Keratinocyte (primary cell): ENCODE results near the gene ABCC10. TPM values are rescaled to one million over a fixed set of nuclear protein-coding genes. Genes with fewer than 3 reads are reported as not detected.

ENCODE experiments used
- DNase-seq: peaks from one replicate; pipeline ENCODE4 v3.0.0-alpha.2; 2011; ENCODE audit warnings: low read depth, missing footprints, low spot score
- FAIRE-seq: peaks from 2 replicates; lab custom pipeline; 2011; peaks lifted over from hg19 to GRCh38; lab: Jason Lieb, UNC
- H2AFZ ChIP-seq: 2 replicates; pipeline ENCODE4 v1.6.0; 2012; ENCODE audit warnings: low read length, control low read depth, inconsistent platforms; ENCODE audit not compliant: control insufficient read depth
- H3K27ac ChIP-seq: 2 replicates; pipeline ENCODE4 v1.5.1; 2011; ENCODE audit warnings: low read length; ENCODE audit not compliant: control insufficient read depth, insufficient read depth
- H3K27me3 ChIP-seq: 3 replicates; pipeline ENCODE4 v1.6.0; 2011; ENCODE audit warnings: low read length; ENCODE audit not compliant: control insufficient read depth, insufficient read depth; ENCODE audit errors: extremely low read depth
- H3K36me3 ChIP-seq, 2 experiments: 2 replicates in 1 of 2; 3 replicates in 1 of 2; pipeline ENCODE4 v1.5.1; 2011; ENCODE audit warnings: low read length in 2 of 2, mild to moderate bottlenecking in 1 of 2; ENCODE audit not compliant: control insufficient read depth in 2 of 2, insufficient read depth in 2 of 2; ENCODE audit errors: extremely low read depth in 1 of 2
- H3K4me1 ChIP-seq: 3 replicates; pipeline ENCODE4 v1.5.1; 2011; ENCODE audit warnings: low read length; ENCODE audit not compliant: control insufficient read depth, insufficient read depth; ENCODE audit errors: extremely low read depth
- H3K4me2 ChIP-seq: 3 replicates; pipeline ENCODE4 v1.6.0; 2011; ENCODE audit warnings: low read depth, low read length; ENCODE audit not compliant: control insufficient read depth, insufficient read depth; ENCODE audit errors: extremely low read depth
- H3K4me3 ChIP-seq, 3 experiments: fragments of 200-600 bp in 1 of 3; sonication (generic) in 1 of 3; 2 replicates in 2 of 3; 3 replicates in 1 of 3; pipeline ENCODE4 v1.5.1; 2011 to 2016; ENCODE audit warnings: low read length in 3 of 3, mild to moderate bottlenecking in 3 of 3, control low read depth in 2 of 3, inconsistent platforms in 1 of 3, low read depth in 1 of 3, mixed read lengths in 1 of 3, mixed run types in 1 of 3, moderate library complexity in 1 of 3; ENCODE audit not compliant: control insufficient read depth in 2 of 3, insufficient read depth in 2 of 3; ENCODE audit errors: extremely low read depth in 1 of 3
- H3K79me2 ChIP-seq: 2 replicates; pipeline ENCODE4 v1.6.0; 2012; ENCODE audit warnings: low read length; ENCODE audit not compliant: control insufficient read depth, insufficient read depth
- H3K9ac ChIP-seq: 3 replicates; pipeline ENCODE4 v1.6.0; 2011; ENCODE audit warnings: low read length; ENCODE audit not compliant: control insufficient read depth, insufficient read depth; ENCODE audit errors: extremely low read depth
- H3K9me1 ChIP-seq: 3 replicates; pipeline ENCODE4 v1.6.0; 2011; ENCODE audit warnings: low read length; ENCODE audit not compliant: control insufficient read depth, insufficient read depth; ENCODE audit errors: extremely low read depth
- H3K9me3 ChIP-seq: 2 replicates; pipeline ENCODE4 v1.5.1; 2012; ENCODE audit warnings: low read depth, low read length; ENCODE audit not compliant: control insufficient read depth
- H4K20me1 ChIP-seq: 3 replicates; pipeline ENCODE4 v1.6.0; 2011; ENCODE audit warnings: low read length; ENCODE audit not compliant: control insufficient read depth, insufficient read depth; ENCODE audit errors: extremely low read depth
- EZH2 ChIP-seq: IDR thresholded peaks from one replicate; pipeline ENCODE4 v1.6.1; 2012; ENCODE audit warnings: inconsistent platforms, mild to moderate bottlenecking, low read length, moderate library complexity
- dilution Hi-C: fragments of 300-500 bp; cut with MboI; formaldehyde crosslinking; loops from one replicate; pipeline ENCODE4 v1.7.0; 2020; ENCODE audit warnings: low sequenced_read_pairs; ENCODE audit not compliant: extremely low pct_ligation_motif_present
- polyA plus RNA-seq, 5 experiments: library from polyadenylated mRNA; depleted of rRNA in 3 of 5; stranded (reverse) in 3 of 5; stranded (forward) in 1 of 5; unstranded in 1 of 5; fragments of >200 nt; gene quantifications; 1 replicate in 1 of 5; 2 replicates in 3 of 5; 3 replicates in 1 of 5; pipeline versions ENCODE4 v1.2.1 to v1.2.3, GENCODE V29; 2011 to 2012; ENCODE audit warnings: missing spikeins in 2 of 5, low read depth in 1 of 5, low replicate concordance in 1 of 5
- TF ChIP-seq, protein P1 (sequence below), 3 experiments: IDR thresholded peaks in 1 of 3; conservative IDR thresholded peaks in 1 of 3; optimal IDR thresholded peaks in 1 of 3; 2 replicates in 2 of 3; 3 replicates in 1 of 3; pipeline versions ENCODE3 to v1.5.1; 2011; ENCODE audit warnings: low read length in 3 of 3, mild to moderate bottlenecking in 3 of 3, moderate library complexity in 2 of 3, control low read depth in 1 of 3, inconsistent platforms in 1 of 3; ENCODE audit not compliant: insufficient read depth in 2 of 3; ENCODE audit errors: extremely low read depth in 1 of 3

ABCC10 gene
- polyA plus RNA-seq, 1 donor (not counting 4 experiments of a cell fraction or from before 2014, with no cell fraction given), result 17.9 TPM

DNA sequence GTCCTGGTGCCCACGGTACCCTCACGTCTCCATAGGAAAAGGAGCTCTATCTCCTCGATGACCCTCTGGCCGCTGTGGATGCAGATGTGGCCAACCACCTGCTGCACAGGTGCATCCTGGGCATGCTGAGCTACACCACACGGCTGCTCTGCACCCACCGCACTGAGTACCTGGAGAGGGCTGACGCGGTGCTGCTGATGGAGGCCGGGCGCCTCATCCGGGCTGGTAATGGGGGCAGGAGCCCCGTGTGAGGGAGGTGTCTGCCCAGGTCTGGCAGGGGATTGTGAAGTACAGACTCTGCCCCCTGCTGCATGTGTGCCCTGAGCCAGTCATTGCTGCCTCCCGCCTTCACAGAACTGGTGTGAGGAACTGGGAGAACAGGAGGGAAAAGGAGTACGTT, 15.6 kb downstream of the ABCC10 start:
- no peak overlapping the region for H3K9ac ChIP-seq
- DNase-seq (no peak), FAIRE-seq (no peak)
- dilution Hi-C loops, result no loop called here
- no peaks in the 10 kb centered on the region for H3K4me1 ChIP-seq
- H4K20me1 ChIP-seq, result no peaks in the 10 kb centered on the region
- H2AFZ ChIP-seq, result no peak overlapping the region
- no peaks in the 10 kb centered on the region for H3K9me3 ChIP-seq
- no peak overlapping the region for H3K4me2 ChIP-seq
- H3K4me3 ChIP-seq, result no peak overlapping the region
- no peaks in the 10 kb centered on the region for H3K27me3 ChIP-seq
- no peaks in the 10 kb centered on the region for H3K79me2 ChIP-seq
- no peak overlapping the region for H3K27ac ChIP-seq
- peaks cover 35 to 51% of the 10 kb centered on the region in 2 experiments for H3K36me3 ChIP-seq
- no peak for TF ChIP-seq EZH2
- TF ChIP-seq, protein P1, sequence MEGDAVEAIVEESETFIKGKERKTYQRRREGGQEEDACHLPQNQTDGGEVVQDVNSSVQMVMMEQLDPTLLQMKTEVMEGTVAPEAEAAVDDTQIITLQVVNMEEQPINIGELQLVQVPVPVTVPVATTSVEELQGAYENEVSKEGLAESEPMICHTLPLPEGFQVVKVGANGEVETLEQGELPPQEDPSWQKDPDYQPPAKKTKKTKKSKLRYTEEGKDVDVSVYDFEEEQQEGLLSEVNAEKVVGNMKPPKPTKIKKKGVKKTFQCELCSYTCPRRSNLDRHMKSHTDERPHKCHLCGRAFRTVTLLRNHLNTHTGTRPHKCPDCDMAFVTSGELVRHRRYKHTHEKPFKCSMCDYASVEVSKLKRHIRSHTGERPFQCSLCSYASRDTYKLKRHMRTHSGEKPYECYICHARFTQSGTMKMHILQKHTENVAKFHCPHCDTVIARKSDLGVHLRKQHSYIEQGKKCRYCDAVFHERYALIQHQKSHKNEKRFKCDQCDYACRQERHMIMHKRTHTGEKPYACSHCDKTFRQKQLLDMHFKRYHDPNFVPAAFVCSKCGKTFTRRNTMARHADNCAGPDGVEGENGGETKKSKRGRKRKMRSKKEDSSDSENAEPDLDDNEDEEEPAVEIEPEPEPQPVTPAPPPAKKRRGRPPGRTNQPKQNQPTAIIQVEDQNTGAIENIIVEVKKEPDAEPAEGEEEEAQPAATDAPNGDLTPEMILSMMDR (optimal IDR thresholded peaks at IDR 0.05 in 1 of 3, IDR thresholded peaks at IDR 0.05 in 1 of 3, conservative IDR thresholded peaks at IDR 0.05 in 1 of 3; ENCODE audit: extremely low read depth in 1 of 3, insufficient read depth in 2 of 3, low read length in 3 of 3), result no peak
- H3K9me1 ChIP-seq, result no peaks in the 10 kb centered on the region

DNA sequence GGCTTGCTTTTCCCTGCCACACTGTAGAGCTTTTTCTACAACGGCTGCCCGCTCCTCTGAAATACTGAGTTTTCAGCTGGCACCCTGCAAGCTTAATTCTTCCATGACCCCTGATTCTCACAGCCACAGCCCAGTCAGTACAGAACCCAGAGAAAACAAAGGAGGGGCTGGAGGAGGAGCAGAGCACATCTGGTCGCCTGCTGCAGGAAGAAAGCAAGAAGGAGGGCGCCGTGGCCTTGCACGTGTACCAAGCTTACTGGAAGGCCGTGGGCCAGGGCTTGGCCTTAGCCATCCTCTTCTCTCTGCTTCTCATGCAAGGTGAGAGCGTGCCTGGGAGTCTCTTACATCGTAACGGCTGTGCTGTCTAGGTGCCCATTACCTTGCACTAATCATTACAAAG, 16.7 kb downstream of the ABCC10 start:
- Histone ChIP-seq H3K4me1 (no peaks in the 10 kb centered on the region), H3K9me3 (no peaks in the 10 kb centered on the region), H4K20me1 (no peaks in the 10 kb centered on the region), H3K27me3 (no peaks in the 10 kb centered on the region), H3K36me3 (peaks cover 39 to 49% of the 10 kb centered on the region in 2 experiments), H2AFZ (no peak overlapping the region), H3K4me2 (no peak overlapping the region), H3K79me2 (no peaks in the 10 kb centered on the region), H3K9ac (no peak overlapping the region), H3K4me3 (no peak overlapping the region), H3K27ac (no peak overlapping the region), H3K9me1 (no peaks in the 10 kb centered on the region)
- FAIRE-seq, result no peak
- DNase-seq, result no peak
- dilution Hi-C loops, result no loop called here
- no peak for TF ChIP-seq EZH2
- TF ChIP-seq, protein P1 (optimal IDR thresholded peaks at IDR 0.05 in 1 of 3, IDR thresholded peaks at IDR 0.05 in 1 of 3, conservative IDR thresholded peaks at IDR 0.05 in 1 of 3; ENCODE audit: extremely low read depth in 1 of 3, insufficient read depth in 2 of 3, low read length in 3 of 3), result no peak
